Erythroblast (primary cell): ENCODE data around the gene NIP7.
A peak's percentile ranks its signal among the peaks of the same experiment; 100 is the strongest.

Experiments
- DNase-seq, 2 experiments: peaks; one replicate each; lab custom pipeline; 2025; lab: John Stamatoyannopoulos, UW
- GATA1 ChIP-seq: IDR thresholded peaks from 2 replicates; pipeline ENCODE4 v1.6.1; 2011; ENCODE audit warnings: low read depth, mild to moderate bottlenecking, control low read depth, low read length, moderate library complexity
- POLR2A ChIP-seq: IDR thresholded peaks from 2 replicates; pipeline ENCODE4 v1.6.1; 2011; ENCODE audit warnings: mild to moderate bottlenecking, low read length

The NIP7 gene

DNA sequence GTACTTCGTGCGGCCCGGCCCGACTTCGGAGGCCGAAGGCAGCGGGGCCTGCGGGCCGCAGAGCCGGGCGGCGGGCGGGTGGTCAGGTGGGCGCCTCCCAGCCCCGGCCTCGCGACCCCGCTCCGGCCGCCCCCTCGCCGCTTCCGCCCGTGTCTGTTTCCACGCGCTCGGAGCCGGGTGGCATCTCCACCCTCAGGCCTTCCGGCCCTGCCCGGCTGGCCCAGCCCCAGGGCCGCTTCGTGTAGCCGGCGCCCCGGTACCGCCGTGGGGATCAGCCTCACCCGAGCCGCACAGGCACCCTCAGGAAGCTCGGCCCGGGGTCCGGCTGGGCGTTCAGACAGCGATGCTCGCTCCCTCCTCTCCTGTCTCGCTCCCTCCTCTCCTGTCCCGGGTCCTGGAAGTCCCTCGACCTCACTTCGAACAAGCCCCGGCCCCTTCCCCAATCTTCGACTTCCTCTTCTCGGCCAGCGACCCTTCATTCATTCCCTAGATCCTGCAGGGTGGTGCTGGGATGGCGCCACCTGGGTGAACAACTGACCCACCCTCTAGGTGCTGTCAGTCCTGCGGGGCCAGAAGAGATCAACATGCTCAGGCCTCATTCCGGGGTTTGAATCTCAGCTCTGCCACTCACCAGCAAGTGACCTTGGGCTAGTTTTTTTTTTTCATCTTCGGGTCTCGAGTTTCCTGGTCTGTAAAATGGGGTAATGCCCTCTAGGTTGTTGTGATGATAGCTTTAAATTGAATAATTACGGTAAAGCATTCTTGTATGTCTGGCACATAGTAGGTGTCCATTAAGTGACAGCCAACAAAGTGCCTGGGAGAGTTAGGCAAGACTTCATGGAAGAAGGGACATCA is 27.8 kb upstream of the NIP7 start:
- DNase-seq: peak; percentile 67 to 79
- TF ChIP-seq GATA1 (no peak), POLR2A (no peak)

DNA sequence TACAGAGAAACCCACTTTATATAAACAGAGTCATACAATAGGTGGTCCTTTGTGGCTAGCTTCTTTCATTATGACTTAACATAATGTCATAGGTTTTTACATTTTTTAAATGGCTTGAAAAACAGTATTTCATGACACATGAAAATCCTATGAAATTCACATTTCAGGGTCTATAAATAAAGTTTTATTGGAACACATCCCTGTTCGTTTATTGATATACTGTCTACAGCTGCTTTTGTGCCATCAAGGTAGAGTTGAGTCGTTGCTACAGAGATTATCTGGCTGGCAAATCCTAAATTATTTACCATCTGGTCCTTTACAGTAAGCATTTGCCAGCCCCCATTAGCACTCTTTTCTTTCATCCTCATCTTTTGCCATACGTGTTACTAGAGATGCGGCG is 26.1 kb upstream of the NIP7 start:
- DNase-seq: no peak
- TF ChIP-seq GATA1 (no peak), POLR2A (no peak)

DNA sequence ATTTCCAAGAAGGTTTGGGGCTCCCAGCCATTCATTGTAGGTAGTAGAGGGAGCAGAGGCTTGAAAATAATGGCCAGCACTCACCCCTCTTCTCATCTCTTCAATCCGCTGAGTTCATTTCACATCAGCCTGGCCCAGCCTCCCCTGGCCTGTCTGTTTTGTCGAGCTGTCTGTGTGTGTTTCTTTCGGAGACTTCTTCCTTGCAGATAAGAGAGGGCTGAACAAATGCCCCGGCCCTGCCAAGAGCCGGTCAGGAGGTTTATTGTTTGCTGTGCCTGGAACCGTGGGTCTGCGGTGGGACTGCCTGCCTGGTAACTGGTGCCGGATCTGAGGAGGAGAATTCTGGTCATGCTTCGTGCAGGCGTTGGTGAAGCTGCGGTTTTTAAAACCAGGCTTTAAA is 25.0 kb upstream of the NIP7 start:
- no peak for TF ChIP-seq GATA1
- TF ChIP-seq POLR2A: no peak
- no peak for DNase-seq

DNA sequence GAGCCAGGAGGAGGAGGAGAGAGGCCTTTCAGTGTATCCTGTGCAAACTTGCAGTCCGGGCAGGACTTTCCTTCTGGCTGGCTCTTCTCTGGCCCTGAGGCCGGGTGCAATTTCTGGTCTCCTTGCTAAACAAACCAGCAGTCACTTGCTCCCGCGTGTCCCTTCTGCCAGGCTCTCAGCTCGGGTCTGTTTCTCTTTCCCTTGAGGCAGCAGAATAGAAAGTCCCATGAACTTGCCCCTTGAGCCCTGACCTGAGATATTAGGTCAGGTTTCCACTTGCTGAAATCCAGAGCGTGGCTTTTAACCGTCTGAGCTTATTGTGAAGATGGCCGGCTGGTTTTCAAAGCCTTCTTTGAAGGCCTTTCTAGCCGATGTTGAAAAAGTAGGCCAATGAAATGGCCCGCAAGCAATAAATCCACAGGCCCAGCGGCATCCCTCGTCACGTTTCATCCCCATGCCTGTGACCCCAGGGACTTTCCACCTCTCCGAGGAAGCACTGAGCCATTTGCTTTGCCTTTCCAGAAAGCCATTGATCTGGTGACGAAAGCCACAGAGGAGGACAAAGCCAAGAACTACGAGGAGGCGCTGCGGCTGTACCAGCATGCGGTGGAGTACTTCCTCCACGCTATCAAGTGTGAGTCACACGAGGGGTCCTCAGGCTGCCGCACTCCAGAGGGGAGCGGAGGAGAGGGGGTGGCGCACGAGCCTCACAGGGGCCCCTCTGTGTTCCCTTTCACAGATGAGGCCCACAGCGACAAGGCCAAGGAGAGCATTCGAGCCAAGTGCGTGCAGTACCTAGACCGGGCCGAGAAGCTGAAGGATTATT is 23.9 kb upstream of the NIP7 start:
- no peak for DNase-seq
- no peak for TF ChIP-seq POLR2A
- no peak for TF ChIP-seq GATA1

DNA sequence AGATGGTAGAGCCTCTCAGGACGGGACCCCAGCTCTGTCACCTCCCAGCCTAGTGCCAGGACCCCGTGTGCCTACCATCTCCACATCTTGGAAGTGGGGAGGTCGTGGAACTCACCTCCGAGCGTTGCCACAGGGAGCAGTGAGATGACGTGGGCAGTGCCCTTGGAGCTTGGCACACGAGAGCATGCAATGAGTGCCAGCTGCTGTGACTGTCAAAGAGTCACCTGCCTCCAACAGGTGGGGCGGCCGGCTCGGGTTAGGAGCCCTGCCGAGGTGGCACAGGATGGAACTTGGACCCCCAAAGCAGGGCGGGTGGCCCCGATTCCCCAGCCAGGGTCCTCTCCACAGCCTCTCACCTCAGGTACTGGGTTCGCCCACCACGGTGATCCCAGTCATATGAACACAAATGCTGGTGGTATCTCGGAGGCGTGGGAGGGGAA is 23.0 kb upstream of the NIP7 start:
- TF ChIP-seq GATA1: no peak
- no peak for TF ChIP-seq POLR2A
- DNase-seq: no peak

DNA sequence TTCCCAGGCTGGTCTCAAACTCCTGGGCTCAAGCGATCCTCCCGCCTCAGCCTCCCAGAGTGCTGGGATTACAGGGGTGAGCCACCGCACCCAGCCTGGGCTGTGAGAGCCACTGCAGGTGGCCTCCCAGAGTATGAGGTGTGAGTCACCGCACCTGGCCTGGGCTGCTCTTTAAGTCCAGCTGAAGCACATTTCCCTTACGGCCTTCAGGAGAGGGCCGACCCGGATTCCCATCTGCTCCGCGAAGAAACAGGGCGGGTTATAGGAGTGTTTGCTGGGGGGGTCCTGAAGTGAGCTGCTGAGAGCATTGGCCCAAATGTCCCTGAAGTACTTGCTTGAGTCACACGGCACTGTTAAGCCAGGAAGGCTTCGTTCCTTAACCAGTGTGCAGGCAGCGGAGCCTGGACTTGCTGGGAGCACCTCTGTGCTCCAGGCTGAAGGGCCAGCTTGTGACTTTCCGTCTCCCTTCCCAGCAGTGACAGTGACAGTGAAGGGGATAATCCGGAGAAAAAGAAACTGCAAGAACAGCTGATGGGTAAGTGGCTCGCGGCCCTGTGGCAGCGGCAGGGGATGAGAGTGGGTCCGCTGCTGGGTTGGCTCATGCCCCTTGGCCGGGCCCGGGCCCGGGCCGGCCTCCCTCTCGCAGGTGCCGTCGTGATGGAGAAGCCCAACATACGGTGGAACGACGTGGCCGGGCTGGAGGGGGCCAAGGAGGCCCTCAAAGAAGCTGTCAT is 21.2 kb upstream of the NIP7 start:
- DNase-seq: no peak
- no peak for TF ChIP-seq GATA1
- no peak for TF ChIP-seq POLR2A

DNA sequence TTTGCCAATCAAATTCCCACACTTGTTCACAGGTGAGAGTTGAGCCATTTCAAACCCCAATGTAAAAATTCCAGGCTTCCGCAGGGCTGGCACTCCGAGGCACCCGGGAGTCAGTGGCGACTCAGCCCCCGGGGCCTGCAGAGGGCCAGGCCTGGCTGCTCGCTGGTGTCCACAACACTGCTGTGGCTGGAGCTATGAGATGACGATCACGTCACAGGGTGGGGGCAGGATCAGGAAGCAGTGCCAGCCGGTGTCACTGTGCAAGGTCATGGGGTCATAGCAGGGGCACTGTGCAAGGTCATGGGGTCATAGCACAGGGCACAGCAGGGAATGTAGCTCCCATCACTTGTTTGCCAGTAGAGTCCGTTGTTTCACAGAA is 20.7 kb upstream of the NIP7 start:
- no peak for DNase-seq
- no peak for TF ChIP-seq POLR2A
- TF ChIP-seq GATA1: no peak

DNA sequence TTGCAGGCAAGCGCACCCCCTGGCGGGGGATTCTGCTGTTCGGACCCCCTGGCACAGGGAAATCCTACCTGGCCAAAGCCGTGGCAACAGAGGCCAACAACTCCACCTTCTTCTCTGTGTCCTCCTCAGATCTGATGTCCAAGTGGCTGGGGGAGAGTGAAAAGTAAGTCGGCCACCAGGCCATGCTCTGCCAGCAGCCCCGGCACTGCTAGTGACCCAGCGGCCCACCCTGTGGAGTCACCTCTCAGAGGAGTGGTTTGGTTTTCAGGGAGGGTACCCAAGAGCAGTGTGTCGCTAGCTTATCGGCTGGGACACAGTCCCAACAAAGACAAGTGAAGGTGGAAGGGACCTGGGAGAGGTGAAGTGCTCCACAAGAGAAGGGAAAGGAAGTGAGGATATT is 20.2 kb upstream of the NIP7 start:
- TF ChIP-seq GATA1 (no peak), POLR2A (no peak)
- DNase-seq: no peak

DNA sequence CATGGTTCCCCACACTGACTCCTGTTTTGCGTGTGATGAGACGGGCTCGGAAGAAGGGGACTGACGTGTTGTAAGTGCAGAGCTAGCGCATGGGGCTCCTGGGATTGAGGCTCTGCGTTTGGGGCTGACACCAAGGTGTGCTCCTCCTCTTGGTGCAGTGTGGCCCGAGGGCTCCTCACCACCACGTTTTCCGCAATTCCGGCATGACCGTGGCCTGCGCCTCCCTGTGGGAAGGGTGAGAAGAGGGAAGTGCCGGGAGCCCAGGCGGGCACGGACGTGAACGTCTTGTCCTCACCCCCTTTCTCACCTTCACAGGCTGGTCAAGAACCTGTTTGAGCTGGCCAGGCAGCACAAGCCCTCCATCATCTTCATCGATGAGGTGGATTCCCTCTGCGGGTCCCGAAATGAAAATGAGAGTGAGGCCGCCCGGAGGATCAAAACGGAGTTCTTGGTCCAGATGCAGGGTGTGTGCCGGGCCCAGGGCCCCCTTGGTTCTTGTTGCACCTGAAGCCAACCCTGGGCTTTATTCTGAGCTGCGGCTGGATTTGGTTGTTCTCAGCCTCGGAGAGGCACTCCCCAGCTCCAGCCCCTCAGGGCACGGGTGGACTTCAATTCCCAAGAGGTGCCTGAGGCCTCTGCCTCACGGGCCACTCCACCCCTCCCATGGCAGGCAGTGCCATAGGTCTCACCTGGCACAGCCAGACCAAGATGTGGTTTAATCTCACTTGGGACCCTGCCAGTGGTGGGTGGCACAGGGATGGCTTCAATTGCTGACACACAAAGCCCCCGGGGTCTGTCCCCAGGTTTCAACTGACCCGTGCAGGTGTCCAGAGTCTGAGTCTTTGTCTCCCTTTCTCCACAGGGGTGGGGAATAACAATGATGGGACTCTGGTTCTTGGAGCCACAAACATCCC is 19.5 kb upstream of the NIP7 start:
- TF ChIP-seq POLR2A: no peak
- TF ChIP-seq GATA1: no peak
- DNase-seq: no peak

DNA sequence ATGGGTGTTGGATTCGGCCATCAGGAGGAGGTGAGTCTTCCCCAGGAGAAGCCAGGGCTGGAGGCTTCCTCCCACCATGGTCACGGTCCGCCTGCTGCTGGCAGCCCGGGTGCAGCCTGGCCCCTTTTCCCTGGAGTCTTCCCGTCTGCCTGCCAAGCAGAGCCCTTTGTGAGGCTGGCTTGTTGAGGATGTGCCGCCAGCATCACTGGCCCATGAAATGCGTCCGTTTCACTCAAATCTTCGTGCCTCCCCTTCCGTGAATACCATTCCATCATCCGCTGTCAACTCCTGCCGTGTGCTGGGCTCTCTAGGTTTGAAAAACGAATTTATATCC is 18.9 kb upstream of the NIP7 start:
- no peak for DNase-seq
- no peak for TF ChIP-seq POLR2A
- TF ChIP-seq GATA1: no peak

DNA sequence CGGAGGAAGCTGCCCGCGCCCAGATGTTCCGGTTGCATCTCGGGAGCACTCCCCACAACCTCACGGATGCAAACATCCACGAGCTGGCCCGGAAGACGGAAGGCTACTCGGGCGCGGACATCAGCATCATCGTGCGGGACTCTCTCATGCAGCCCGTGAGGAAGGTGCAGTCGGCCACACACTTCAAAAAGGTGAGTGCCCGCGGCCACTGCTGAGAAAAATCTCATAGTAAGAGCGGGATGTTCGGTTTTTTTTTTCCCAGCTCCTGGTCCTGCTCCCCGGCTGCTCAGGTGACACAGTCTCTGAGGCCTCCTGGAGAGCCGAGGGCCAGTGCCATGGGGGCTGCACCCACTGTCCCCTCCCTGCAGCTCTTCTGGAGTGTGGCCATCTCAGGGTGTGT is 18.5 kb upstream of the NIP7 start:
- no peak for DNase-seq
- TF ChIP-seq POLR2A (no peak), GATA1 (no peak)

DNA sequence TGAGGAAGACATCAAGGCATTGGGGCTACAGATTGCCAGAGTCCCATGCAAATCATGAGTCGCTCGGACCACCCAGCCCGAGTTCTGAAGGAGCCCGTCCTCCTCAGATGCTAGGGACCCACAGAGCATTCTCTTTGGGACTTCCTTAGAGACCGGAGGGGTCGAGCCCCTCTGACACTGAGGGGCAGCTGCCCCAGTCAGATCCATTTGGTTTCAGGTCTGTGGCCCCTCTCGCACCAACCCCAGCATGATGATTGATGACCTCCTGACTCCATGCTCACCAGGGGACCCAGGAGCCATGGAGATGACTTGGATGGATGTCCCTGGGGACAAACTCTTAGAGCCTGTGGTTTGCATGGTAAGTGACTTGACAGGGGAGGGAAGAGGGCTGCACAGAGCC is 17.2 kb upstream of the NIP7 start:
- no peak for DNase-seq
- TF ChIP-seq POLR2A: no peak
- TF ChIP-seq GATA1: no peak

DNA sequence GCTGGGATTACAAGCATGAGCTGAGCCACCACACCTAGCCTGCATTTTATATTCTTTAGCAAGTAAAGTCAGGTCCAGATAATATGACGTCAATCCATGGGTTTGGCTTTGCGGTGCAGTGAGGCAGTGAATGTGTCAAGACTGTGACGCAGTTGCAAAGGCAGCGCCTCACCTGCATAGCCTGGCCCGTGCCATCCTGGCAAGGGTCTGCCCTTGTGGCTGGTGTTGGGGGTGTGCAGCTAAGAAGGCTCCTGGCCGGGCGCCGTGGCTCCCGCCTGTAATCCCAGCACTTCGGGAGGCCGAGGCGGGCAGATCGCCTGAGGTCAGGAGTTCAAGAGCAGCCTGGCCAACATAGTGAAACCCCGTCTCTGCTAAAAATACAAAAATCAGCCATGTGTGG is 16.2 kb upstream of the NIP7 start:
- DNase-seq: no peak
- TF ChIP-seq POLR2A: no peak
- no peak for TF ChIP-seq GATA1
